ENCODE results near the gene PRDX5.

The PRDX5 gene

DNA sequence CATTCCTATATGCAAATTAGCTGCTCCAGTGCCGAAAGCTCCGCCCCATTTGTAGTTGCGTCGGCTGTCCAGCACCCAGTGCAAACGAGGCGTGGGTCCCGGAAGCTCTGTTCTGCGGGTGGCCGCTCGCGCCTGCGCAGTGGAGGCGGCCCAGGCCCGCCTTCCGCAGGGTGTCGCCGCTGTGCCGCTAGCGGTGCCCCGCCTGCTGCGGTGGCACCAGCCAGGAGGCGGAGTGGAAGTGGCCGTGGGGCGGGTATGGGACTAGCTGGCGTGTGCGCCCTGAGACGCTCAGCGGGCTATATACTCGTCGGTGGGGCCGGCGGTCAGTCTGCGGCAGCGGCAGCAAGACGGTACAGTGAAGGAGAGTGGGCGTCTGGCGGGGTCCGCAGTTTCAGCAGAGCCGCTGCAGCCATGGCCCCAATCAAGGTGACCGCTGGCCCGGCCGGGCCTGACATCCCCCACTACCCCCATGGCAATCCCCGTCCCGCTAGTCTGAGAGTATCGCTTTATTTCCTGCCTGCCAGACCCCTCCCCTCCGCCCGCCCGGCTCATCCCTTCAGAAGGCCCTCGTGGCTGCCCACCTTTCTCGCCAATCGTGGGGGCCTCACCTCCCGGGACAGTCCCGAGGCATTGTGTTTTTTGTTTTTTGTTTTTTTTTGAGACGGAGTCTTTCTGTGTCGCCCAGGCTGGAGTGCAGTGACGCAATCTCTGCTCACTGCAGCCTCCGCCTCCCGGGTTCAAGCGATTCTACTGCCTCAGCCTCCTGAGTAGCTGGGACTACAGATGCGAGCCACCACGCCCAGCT, at the start of gene PRDX5:
PRDX5 (plus strand) TSS at position 161 of the 805 bp plus-strand sequence; CDS start at position 256, 95 bp downstream.
- peaks cover 25 to 31% of the 10 kb centered on the region in 2 experiments for H3K4me1 ChIP-seq (ENCODE audit: control insufficient read depth in 1 of 2, insufficient read depth in 1 of 2, low read depth in 1 of 2, low read length in 1 of 2)
- peak within 1 kb of the TSS; percentile 96 for H3K27ac ChIP-seq
- peaks cover 60% of the 10 kb centered on the region for H3K36me3 ChIP-seq
- no peaks in the 10 kb centered on the region for H3K9me3 ChIP-seq
- H3K4me3 ChIP-seq (ENCODE audit: low read depth in 1 of 2, low read length in 1 of 2) = peak within 1 kb of the TSS; percentile 75 to 81
- TF ChIP-seq, protein P1, sequence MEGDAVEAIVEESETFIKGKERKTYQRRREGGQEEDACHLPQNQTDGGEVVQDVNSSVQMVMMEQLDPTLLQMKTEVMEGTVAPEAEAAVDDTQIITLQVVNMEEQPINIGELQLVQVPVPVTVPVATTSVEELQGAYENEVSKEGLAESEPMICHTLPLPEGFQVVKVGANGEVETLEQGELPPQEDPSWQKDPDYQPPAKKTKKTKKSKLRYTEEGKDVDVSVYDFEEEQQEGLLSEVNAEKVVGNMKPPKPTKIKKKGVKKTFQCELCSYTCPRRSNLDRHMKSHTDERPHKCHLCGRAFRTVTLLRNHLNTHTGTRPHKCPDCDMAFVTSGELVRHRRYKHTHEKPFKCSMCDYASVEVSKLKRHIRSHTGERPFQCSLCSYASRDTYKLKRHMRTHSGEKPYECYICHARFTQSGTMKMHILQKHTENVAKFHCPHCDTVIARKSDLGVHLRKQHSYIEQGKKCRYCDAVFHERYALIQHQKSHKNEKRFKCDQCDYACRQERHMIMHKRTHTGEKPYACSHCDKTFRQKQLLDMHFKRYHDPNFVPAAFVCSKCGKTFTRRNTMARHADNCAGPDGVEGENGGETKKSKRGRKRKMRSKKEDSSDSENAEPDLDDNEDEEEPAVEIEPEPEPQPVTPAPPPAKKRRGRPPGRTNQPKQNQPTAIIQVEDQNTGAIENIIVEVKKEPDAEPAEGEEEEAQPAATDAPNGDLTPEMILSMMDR (IDR thresholded peaks at IDR 0.05) = peak; percentile 90
- no peaks in the 10 kb centered on the region for H3K27me3 ChIP-seq

DNA sequence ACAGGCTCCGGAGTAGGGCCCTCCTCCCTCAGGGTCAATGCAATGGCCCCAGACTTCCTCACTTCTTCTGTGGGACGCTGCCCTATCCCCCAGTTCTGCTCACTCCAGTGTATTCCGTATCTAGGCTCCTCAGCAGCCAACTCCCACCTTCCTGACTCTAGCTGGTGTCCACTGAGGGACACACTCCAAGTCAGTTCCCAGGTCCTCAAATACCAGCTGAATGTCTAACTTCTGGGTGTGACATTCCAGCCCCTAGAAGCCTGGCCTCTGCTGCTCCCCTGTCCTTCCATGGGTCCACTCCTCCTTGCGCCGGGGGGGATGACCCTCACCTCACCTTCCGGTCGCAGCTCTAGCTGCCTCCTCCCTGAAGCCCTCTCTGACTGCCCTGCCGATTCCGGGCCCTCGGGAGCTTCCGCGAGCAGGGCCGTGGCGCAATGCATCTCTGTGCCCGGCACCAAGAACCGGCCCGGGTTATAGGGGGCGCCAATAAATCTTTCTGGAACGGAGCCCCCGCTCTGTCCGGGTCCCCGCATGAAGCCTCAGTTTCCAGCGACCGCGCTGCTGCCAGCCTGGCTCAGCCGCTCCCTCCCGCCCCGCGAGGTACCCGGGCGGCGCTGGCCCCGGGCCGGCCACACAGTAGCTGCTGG, 48.9 kb upstream of the PRDX5 start:
- H3K9me3 ChIP-seq = no peaks in the 10 kb centered on the region
- TF ChIP-seq, protein P1 (IDR thresholded peaks at IDR 0.05) = no peak
- H3K27me3 ChIP-seq = no peaks in the 10 kb centered on the region
- peak overlapping the region; percentile 96 to 99 for H3K4me3 ChIP-seq (ENCODE audit: low read depth in 1 of 2, low read length in 1 of 2)
- peaks cover 25% of the 10 kb centered on the region for H3K36me3 ChIP-seq
- peaks cover 36% of the 10 kb centered on the region in 2 experiments for H3K4me1 ChIP-seq (ENCODE audit: control insufficient read depth in 1 of 2, insufficient read depth in 1 of 2, low read depth in 1 of 2, low read length in 1 of 2)
- H3K27ac ChIP-seq = peak overlapping the region; percentile 98

DNA sequence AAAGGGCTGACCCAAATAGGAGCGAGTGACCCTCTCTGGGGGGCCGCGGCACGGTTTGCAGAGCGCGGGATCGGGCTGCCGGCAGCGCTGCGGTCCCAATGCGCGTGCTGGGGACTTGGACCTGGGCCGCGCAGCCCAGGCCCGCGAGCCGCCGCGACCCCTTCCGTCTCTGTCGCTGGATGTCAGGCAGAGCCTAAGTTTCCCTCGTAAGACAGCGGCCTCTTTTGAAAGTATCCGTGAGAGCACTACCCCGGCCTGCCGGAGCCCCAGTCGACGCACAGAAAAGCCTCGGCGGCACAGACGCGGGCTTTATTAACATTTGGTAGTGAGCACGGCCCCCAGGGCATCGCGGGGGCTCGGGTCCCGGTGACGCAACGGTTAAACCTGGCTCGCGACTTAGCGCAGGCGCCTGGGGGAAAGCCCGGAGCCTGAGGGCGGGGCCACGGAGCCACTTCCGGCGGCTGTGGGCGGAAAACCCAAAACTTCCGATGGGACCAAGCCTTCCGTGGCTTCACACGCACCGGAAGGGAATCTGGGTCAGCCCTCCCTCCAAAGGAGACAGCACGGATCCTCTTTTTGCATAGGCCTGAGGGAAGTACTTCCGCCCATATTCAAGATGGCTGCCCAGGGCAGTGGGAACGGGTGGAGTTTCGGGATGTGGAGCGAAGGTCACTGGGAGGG, 48.2 kb upstream of the PRDX5 start:
- peaks cover 36% of the 10 kb centered on the region in 2 experiments for H3K4me1 ChIP-seq (ENCODE audit: control insufficient read depth in 1 of 2, insufficient read depth in 1 of 2, low read depth in 1 of 2, low read length in 1 of 2)
- no peaks in the 10 kb centered on the region for H3K27me3 ChIP-seq
- peak overlapping the region; percentile 98 for H3K27ac ChIP-seq
- TF ChIP-seq, protein P1 (IDR thresholded peaks at IDR 0.05) = no peak
- peaks cover 20% of the 10 kb centered on the region for H3K36me3 ChIP-seq
- peak overlapping the region; percentile 96 to 99 for H3K4me3 ChIP-seq (ENCODE audit: low read depth in 1 of 2, low read length in 1 of 2)
- H3K9me3 ChIP-seq = no peaks in the 10 kb centered on the region

DNA sequence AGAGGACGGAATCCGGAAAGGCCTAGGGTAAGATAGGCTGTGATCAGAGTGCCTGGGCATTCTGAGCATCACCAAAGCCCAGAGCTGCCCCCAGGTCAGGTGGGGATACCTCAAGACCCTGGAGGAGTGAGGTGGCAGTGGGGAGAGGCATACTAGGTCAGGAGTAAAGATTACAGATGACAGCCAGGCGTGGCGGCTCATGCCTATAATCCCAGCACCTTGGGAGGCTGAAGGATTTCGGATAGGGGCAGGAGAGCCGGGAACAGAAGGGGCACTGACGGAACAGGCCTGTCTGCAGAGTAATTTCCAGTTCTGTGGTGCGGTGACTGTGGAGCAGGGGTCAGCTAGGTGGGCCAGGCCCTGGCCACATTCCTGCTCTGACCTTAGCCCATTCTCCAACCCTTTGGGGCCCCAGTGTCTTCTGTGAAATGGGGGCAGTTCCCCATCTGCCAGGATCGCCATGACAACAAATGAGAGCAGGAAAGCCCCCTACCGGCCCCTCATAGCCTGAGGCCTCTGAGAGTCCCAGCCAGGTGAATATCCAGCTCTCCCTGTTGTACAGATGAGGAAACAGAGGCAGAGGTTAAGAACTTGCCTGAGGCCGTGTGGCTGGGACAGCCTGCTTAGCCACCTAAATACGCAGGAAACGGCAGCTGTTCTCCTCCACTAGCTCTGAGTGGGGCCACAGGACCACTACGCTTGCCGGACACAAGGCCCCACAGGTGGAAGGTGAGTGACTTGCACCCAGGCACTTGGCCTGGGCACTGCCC, 42.7 kb upstream of the PRDX5 start:
- Histone ChIP-seq H3K36me3 (peaks cover 38% of the 10 kb centered on the region), H3K9me3 (no peaks in the 10 kb centered on the region), H3K4me1 (ENCODE audit: control insufficient read depth in 1 of 2, insufficient read depth in 1 of 2, low read depth in 1 of 2, low read length in 1 of 2) (peaks cover 14 to 17% of the 10 kb centered on the region in 2 experiments), H3K27me3 (no peaks in the 10 kb centered on the region), H3K4me3 (ENCODE audit: low read depth in 1 of 2, low read length in 1 of 2) (no peak overlapping the region), H3K27ac (no peak overlapping the region)
- TF ChIP-seq, protein P1 (IDR thresholded peaks at IDR 0.05) = no peak

DNA sequence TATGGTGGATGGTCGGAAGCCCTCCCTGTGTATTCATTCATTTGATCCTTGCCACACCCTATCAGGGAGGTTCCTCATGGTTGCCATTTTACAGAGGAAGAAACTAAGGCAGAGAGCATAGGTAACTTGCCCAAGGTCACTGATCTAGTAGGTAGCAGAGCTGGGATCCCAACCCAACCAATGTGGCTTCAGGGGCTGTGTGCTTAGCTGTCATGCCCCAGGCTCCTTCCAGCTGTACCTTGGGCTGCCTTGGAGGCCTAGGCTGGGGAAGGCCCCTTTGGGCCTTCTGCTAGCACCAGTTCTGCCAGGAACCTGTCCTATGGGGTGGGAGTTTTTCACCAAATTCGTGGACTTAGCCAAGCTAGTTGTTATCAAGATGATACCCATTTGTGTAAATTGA, 42.1 kb upstream of the PRDX5 start:
- Histone ChIP-seq H3K4me1 (ENCODE audit: control insufficient read depth in 1 of 2, insufficient read depth in 1 of 2, low read depth in 1 of 2, low read length in 1 of 2) (peaks cover 9 to 11% of the 10 kb centered on the region in 2 experiments), H3K36me3 (peaks cover 38% of the 10 kb centered on the region), H3K27me3 (no peaks in the 10 kb centered on the region), H3K9me3 (no peaks in the 10 kb centered on the region), H3K27ac (no peak overlapping the region), H3K4me3 (ENCODE audit: low read depth in 1 of 2, low read length in 1 of 2) (no peak overlapping the region)
- TF ChIP-seq, protein P1 (IDR thresholded peaks at IDR 0.05) = no peak
